HepG2 (cell line): Measurements from ENCODE around the gene FAM81A. TPM values are rescaled to one million over a fixed set of nuclear protein-coding genes. Genes with fewer than 3 reads are reported as not detected.

Source experiments
- ATAC-seq: fragments of 200-7000 bp; cut with Tn5 transposase; 3 replicates; pipeline ENCODE4 v1.9.1; 2020; ENCODE audit warnings: mild to moderate bottlenecking, moderate library complexity
- BruUV-seq: library from RNA; stranded (reverse); fragments of 400-500 nt; replicated peaks from 2 replicates; lab custom pipeline; 2021; lab: Mats Ljungman, UMichigan
- CTCF ChIA-PET: fragments of 300-600 bp; formaldehyde crosslinking; extraction: SDS; loops from one replicate; lab custom pipeline; 2021; ENCODE audit warnings: low total read pairs, inconsistent platforms, low intra/inter-chr PET ratio; lab: Yijun Ruan, JAX
- POLR2A ChIA-PET: fragments of 350-600 bp; sonication (Branson Sonifier 250); formaldehyde crosslinking; loops from one replicate; lab custom pipeline; 2020; ENCODE audit warnings: antibody characterized with exemption, inconsistent platforms; lab: Yijun Ruan, JAX
- DNase-seq: peaks from one replicate; pipeline ENCODE4 v3.0.0-alpha.2; 2015; ENCODE audit warnings: low spot score
- FAIRE-seq: peaks from 3 replicates; lab custom pipeline; 2011; peaks lifted over from hg19 to GRCh38; lab: Jason Lieb, UNC
- H2AFZ ChIP-seq: one replicate; pipeline ENCODE4 v1.6.1; 2011; ENCODE audit warnings: low read length, inconsistent platforms
- H3K27ac ChIP-seq: fragments of 300-600 bp; 3 replicates; pipeline ENCODE4 v1.8.0; 2011; ENCODE audit warnings: mixed run types, mild to moderate bottlenecking, mixed read lengths, low read length, inconsistent platforms; ENCODE audit not compliant: insufficient read depth; ENCODE audit errors: extremely low read length
- H3K27me3 ChIP-seq, 2 experiments: fragments of 200-600 bp in 1 of 2; 2 replicates in 1 of 2; 3 replicates in 1 of 2; pipeline versions ENCODE4 v1.6.0 to v1.8.0; 2011; ENCODE audit warnings: low read length in 2 of 2, mild to moderate bottlenecking in 2 of 2, moderate library complexity in 2 of 2, inconsistent platforms in 1 of 2; ENCODE audit not compliant: insufficient read depth in 2 of 2, control insufficient read depth in 1 of 2
- H3K36me3 ChIP-seq, 2 experiments: fragments of 200-600 bp in 1 of 2; replicated peaks in 1 of 2; 2 replicates in 1 of 2; 3 replicates in 1 of 2; pipeline versions ENCODE4 v1.5.1 to v1.8.0; 2011; ENCODE audit warnings: low read length in 2 of 2, inconsistent platforms in 1 of 2; ENCODE audit not compliant: insufficient read depth in 2 of 2, control insufficient read depth in 1 of 2
- H3K4me1 ChIP-seq: 2 replicates; pipeline ENCODE4 v1.5.1; 2012; ENCODE audit warnings: low read length, inconsistent platforms; ENCODE audit not compliant: insufficient read depth
- H3K4me2 ChIP-seq: 2 replicates; pipeline ENCODE4 v1.6.0; 2011; ENCODE audit warnings: low read depth, low read length, inconsistent platforms
- H3K4me3 ChIP-seq, 3 experiments: fragments of 200-600 bp in 1 of 3; sonication (generic), shearing (Covaris generic) in 1 of 3; replicated peaks in 1 of 3; 2 replicates each; pipeline ENCODE4 v1.5.1; 2011 to 2016; ENCODE audit warnings: low read length in 3 of 3, inconsistent platforms in 2 of 3, low read depth in 2 of 3, mild to moderate bottlenecking in 2 of 3, control low read depth in 1 of 3, mixed read lengths in 1 of 3; ENCODE audit not compliant: insufficient read depth in 1 of 3
- H3K79me2 ChIP-seq: one replicate; pipeline ENCODE4 v1.6.1; 2011; ENCODE audit warnings: low read length, inconsistent platforms; ENCODE audit not compliant: insufficient read depth
- H3K9ac ChIP-seq: 2 replicates; pipeline ENCODE4 v1.6.0; 2011; ENCODE audit warnings: mild to moderate bottlenecking, low read depth, low read length, inconsistent platforms; ENCODE audit not compliant: insufficient read depth
- H3K9me3 ChIP-seq: 2 replicates; pipeline ENCODE4 v1.5.1; 2012; ENCODE audit warnings: mild to moderate bottlenecking, low read length
- H4K20me1 ChIP-seq: 2 replicates; pipeline ENCODE4 v1.6.0; 2011; ENCODE audit warnings: inconsistent platforms, mild to moderate bottlenecking, low read length, moderate library complexity; ENCODE audit not compliant: insufficient read depth
- ZNF570 ChIP-seq: sonication (generic); formaldehyde crosslinking; IDR thresholded peaks from 2 replicates; pipeline ENCODE4 v1.4.0; 2020; ENCODE audit warnings: mild to moderate bottlenecking, missing genetic modification reagents, borderline replicate concordance
- WGBS: methylation state at CpG from one replicate; pipeline ENCODE4 v1.1.6; 2017; ENCODE audit warnings: low lambda C conversion rate; 5-methylcytosine and 5-hydroxymethylcytosine counted together
- in situ Hi-C: cut with HindIII; loops from 2 replicates; pipeline ENCODE4 v1.10.0; 2017; ENCODE audit warnings: low pct_unique_long_range_greater_than_20kb; ENCODE audit not compliant: extremely low pct_ligation_motif_present
- intact Hi-C: fragments of 100-400 bp; cut with micrococcal nuclease; formaldehyde crosslinking; loops from one replicate; pipeline ENCODE4 v1.10.0; 2022; ENCODE audit not compliant: unreplicated experiment
- polyA plus RNA-seq, 8 experiments: library from polyadenylated mRNA; depleted of rRNA in 3 of 8; stranded (reverse) in 7 of 8; unstranded in 1 of 8; fragments of >200 nt; fragmentation: Illumina TruSeq in 4 of 8; extraction: Trizol in 4 of 8; gene quantifications; 2 replicates each; pipeline versions ENCODE4 v1.2.1 to v1.2.3, GENCODE V29; 2011 to 2016; ENCODE audit warnings: low read depth in 4 of 8, missing spikeins in 1 of 8, mixed read lengths in 1 of 8; ENCODE audit not compliant: insufficient read depth in 1 of 8
- total RNA-seq, 5 experiments: library from RNA; depleted of rRNA; stranded (reverse); fragments of >200 nt; fragmentation: Illumina TruSeq; extraction: Trizol; gene quantifications; 2 replicates each; pipeline ENCODE4 v1.2.3, GENCODE V29; 2016; ENCODE audit warnings: low read depth in 1 of 5
- TF ChIP-seq, protein P1 (sequence below): sonication (generic); formaldehyde crosslinking; IDR thresholded peaks from 2 replicates; pipeline ENCODE4 v1.5.0; 2020; ENCODE audit warnings: missing genetic modification reagents

FAM81A gene
- total and polyA plus RNA-seq, 2 of the 13 experiments (the other 11 are each of a cell fraction or from before 2014, with no cell fraction given), result 0.09 TPM; not detected in 1

DNA sequence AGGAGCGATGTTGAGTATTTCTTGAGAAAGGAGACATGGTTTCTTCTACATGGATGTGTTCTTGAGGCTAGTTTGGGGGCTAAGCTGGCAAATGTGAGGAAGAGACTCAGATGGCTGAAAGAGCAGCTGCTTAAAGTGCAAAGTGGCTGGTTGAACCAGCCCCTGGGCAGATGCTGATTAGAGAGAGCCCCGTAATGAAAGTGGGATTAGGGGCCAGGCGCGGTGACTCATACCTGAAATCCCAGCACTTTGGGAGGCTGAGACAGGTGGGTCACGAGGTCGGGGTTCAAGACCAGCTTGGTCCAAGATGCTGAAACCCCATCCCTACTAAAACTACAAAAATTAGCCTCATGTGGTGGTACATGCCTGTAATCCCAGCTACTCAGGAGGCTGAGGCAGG, 98.6 kb downstream of the FAM81A start:
- no peak overlapping the region for H3K4me2 ChIP-seq
- no peak overlapping the region for H2AFZ ChIP-seq
- ChIA-PET CTCF (no interaction called here), POLR2A (no interaction called here)
- no peak overlapping the region for H3K27ac ChIP-seq
- H3K4me3 ChIP-seq, result no peak overlapping the region
- TF ChIP-seq, protein P1, sequence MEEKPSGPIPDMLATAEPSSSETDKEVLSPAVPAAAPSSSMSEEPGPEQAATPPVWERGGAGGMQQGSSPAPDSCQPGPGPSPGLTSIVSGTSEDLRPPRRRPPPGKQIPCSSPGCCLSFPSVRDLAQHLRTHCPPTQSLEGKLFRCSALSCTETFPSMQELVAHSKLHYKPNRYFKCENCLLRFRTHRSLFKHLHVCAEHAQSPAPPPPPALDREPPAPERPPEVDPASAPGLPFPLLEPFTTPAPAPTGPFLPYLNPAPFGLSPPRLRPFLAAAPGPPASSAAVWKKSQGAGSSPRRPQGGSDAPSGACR (CRISPR knock-in tag), result no peak
- no TSS peak for BruUV-seq
- no peaks in the 10 kb centered on the region for H3K9me3 ChIP-seq
- ATAC-seq (no peak), DNase-seq (no peak), FAIRE-seq (no peak)
- no peaks in the 10 kb centered on the region for H4K20me1 ChIP-seq
- no peaks in the 10 kb centered on the region for H3K79me2 ChIP-seq
- no peak overlapping the region for H3K9ac ChIP-seq
- in situ Hi-C loops, result no loop called here
- peaks cover 10% of the 10 kb centered on the region; the same call in 1 of the 2 replicates for H3K4me1 ChIP-seq
- 30% methylated on average over 3 of the region's 6 CpGs for WGBS
- no peaks in the 10 kb centered on the region for H3K36me3 ChIP-seq
- no peaks in the 10 kb centered on the region; a peak in 2 of 5 replicates for H3K27me3 ChIP-seq
- intact Hi-C loops, result no loop called here

DNA sequence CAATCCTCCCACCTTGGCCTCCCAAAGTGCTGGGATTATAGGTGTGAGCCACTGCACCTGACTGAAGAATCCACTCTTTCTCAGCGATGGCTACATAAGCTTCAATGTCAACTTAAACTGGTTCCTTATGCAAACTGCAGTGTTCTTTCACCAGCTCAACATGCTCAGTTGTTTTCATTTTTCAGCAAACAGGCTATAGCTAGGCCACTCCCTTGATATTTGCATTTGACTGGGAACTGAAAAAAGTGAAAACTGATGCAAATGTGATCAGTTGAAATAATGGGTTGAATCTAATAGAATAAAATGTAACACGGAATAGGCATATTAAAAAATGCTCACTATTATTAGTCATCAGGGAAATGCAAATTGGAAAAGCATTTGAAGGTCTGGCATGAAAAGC, 99.4 kb downstream of the FAM81A start:
- POLR2A ChIA-PET, result no interaction called here
- no peak for DNase-seq
- no peak for ATAC-seq
- H3K27me3 ChIP-seq, result no peaks in the 10 kb centered on the region; a peak in 2 of 5 replicates
- no peak overlapping the region for H3K4me2 ChIP-seq
- no peak overlapping the region for H3K9ac ChIP-seq
- H3K27ac ChIP-seq, result no peak overlapping the region
- intact Hi-C loops, result no loop called here
- FAIRE-seq, result no peak
- H3K4me1 ChIP-seq, result peaks cover 10% of the 10 kb centered on the region; the same call in 1 of the 2 replicates
- H3K4me3 ChIP-seq, result no peak overlapping the region
- no peaks in the 10 kb centered on the region for H3K9me3 ChIP-seq
- WGBS, result 19% methylated on average over 2 of the region's 2 CpGs
- H2AFZ ChIP-seq, result no peak overlapping the region
- H4K20me1 ChIP-seq, result no peaks in the 10 kb centered on the region
- CTCF ChIA-PET, result no interaction called here
- no peaks in the 10 kb centered on the region for H3K36me3 ChIP-seq
- H3K79me2 ChIP-seq, result no peaks in the 10 kb centered on the region
- in situ Hi-C loops, result no loop called here
- no peak for TF ChIP-seq ZNF570 (CRISPR knock-in tag)
- no TSS peak for BruUV-seq
